Fibroblast of skin of left biceps (primary cell): ENCODE results near the gene NT5DC2.
"Not testable (repeated sequence)": the region's sequence is repeated elsewhere in the genome, so short reads cannot be mapped to it uniquely, and the experiment has no call there.

ENCODE experiments used
- DNase-seq, 2 experiments: peaks; one replicate each; pipeline ENCODE4 v3.0.0-alpha.2; 2013; ENCODE audit warnings: low read depth in 2 of 2

The NT5DC2 gene

DNA sequence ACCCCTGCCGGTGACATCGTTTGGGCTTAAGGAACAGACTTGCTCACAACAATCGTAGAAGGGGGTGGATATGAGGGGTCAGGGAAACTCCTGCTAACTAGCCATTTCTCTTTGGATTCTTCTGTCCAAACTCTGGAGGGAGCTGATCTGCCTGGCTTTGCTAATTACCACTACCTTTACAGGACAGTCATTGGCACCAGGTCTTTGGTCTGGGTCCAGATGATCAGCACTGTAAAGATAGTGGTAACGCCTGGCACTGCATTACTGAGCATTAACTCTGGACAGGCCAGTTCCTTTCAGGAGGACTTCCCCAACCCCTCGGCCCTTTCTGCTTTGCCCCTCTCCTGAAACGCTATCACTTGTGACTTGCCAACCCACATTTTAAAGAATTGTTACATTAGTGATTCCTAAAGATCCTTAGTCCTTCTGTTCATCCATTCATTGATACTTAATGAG is 3.5 kb upstream of the NT5DC2 start:
- DNase-seq: no peak

DNA sequence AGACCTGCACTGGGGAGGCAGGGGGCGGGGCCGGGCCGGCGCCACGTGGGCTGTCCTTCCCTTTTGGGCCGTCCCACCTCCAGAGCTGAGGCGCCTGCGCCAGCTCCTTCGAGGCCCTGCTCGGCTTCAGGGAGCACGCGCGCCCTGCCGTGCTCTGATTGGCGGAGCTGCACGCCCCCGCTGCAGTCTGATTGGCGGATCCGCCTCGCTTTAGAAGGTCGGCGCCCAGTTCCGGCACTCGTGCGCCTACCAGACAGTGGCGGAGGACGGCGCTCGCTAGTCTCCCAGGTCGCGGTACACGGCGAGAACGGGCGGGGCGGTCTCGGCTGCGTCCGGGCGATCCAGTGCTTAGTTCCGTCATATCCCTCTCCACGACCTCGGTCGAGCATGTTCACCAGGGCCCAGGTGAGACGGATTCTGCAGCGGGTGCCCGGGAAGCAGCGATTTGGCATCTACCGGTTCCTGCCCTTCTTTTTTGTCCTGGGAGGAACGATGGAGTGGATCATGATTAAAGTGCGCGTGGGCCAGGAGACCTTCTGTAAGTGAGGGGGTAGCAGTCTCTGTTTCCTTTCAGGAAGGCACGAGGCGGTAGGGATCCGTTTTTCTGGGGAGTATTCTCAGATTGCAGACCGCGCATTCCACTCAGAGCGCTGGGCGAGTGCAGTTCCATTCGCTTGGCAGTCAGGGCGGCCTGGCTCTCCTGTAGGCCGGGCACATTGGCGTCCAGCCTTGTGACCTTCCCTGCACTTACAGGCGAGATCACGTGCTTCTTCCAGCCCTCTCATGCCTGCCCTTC is 2.9 kb upstream of the NT5DC2 start, which contains the start of gene UQCC5:
Gene UQCC5 (plus strand): TSS at position 237 of the 796 bp plus-strand sequence. CDS start 151 bp downstream, at position 388.
- DNase-seq: peak; percentile 95 to 96

DNA sequence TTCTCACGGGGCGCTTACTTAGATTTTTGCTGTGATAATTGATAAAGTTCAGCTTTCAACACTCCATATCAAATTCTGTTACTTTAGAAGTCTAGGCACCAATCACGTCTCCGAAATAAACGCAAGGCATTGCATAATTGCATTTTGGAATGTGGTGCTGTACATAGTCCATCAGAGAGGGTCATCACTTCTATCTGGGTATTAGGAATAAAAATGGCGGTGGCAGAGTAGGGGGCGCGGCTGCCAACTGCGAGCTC is 2.4 kb upstream of the NT5DC2 start:
- DNase-seq: no peak

- DNase-seq: no peak
Observed at GRCh38 chr3:52535411-52536111, 1.9 kb upstream of the NT5DC2 start.

- DNase-seq: no peak
Observed at GRCh38 chr3:52534281-52535183, 875 bp upstream of the NT5DC2 start.

- no peak for DNase-seq
Observed at GRCh38 chr3:52532838-52533622, 627 bp downstream of the NT5DC2 start.

GRCh38 chr3:52532517-52532837 is 1.2 kb downstream of the NT5DC2 start:
- no peak for DNase-seq

DNA sequence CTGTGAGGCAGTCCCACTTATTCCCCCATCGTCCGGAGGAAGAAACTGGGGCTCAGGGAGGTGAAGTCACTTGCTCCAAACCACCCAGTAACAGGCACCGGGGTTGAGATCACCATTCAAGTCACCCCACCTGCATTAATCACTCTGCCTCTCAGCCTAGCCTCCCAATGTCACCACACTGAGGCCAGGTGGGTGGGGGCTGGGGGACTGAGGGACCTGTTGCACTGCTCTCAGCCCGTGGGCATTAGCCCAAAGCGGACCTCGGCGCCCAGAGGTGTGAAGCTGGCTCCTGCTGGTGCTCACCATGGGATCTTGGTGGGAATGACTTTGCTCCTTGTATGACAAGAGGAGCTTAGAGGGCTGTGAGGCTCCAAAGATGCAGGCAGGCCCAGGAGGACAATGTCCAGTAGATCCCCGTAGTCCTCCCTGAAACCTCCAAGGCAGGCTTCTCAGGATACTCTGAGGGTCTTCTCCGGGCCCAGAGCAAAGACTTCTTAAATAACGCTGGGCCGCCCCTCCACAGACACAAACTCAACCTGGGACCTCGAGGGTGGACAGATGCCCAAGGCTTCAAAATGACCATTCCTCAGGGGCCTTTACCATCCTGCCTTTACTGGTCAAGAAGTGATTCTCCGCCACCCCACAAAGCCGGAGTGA is 1.7 kb downstream of the NT5DC2 start:
- DNase-seq: no peak

GRCh38 chr3:52530918-52531826 is 2.5 kb downstream of the NT5DC2 start:
- no peak for DNase-seq

GRCh38 chr3:52529376-52530333 is 4.0 kb downstream of the NT5DC2 start:
- no peak for DNase-seq

- DNase-seq: no peak
Observed at GRCh38 chr3:52528586-52529375, 4.9 kb downstream of the NT5DC2 start.

- no peak for DNase-seq
Observed at GRCh38 chr3:52527732-52528585, 5.7 kb downstream of the NT5DC2 start.

GRCh38 chr3:52527039-52527731 is 6.5 kb downstream of the NT5DC2 start:
- no peak for DNase-seq

- DNase-seq: not testable (repeated sequence)
Observed at GRCh38 chr3:52526671-52527038, 7.0 kb downstream of the NT5DC2 start.

DNA sequence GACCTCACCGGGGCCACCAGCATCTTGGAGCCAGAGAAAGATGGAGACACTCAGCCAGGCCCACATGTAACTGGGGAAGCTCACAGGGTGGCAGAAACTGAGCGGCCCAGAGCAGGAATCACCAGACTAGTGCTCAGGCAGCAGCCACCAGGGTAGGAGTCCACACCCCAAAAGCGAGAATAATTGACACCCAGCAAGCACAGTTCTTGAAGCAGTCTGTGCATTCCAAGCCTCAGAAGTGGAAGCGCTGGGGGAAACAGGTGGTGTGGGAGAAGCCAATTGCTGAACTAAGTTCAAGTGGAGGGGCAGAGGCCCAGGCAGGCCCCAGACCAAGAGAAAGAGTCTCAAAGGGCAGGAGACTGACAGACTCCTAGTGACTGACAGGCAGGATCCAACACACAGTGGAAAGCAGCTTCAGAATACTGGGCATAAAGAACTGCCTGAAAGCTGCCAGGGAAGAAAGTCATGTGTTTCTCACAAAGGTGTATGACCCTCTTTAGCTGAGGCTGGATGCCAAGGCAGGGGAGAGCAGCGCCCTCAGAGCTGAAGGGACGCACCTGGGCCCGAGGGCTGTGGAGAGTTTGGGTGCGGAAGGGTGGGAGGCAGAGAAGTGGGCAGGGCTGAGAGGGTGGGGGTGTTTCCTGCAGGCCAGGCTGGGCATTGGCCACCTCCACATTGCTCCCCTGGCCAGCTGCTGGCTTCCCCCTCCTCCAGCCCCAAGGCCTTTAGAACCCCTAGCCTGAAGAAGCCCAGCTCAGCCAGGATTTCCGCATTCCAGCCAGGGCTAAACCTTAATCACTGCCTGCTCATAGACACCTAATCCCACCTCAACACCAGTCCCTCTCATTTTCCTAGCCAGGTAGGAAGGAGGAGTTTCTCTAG is 7.7 kb downstream of the NT5DC2 start:
- DNase-seq: no peak
